ENCODE results near the gene CTSL. TPM values are rescaled to one million over a fixed set of nuclear protein-coding genes. Genes with fewer than 3 reads are reported as not detected.

The CTSL gene
- total RNA-seq, 1 experiment from 2014 or later = 84.2 TPM

GRCh38 chr9:87748881-87749280 is 23.0 kb downstream of the CTSL start:
- H3K4me3 Mint-ChIP-seq (ENCODE audit: unreplicated experiment) = no peak overlapping the region
- H3K4me1 Mint-ChIP-seq (ENCODE audit: insufficient read depth, unreplicated experiment) = no peaks in the 10 kb centered on the region

GRCh38 chr9:87749335-87750035 is 23.6 kb downstream of the CTSL start:
- TF ChIP-seq CTCF (IDR thresholded peaks at IDR 0.05; ENCODE audit: unreplicated experiment) = no peak
- no peaks in the 10 kb centered on the region for H3K27me3 Mint-ChIP-seq (ENCODE audit: insufficient read depth, unreplicated experiment)
- ChIA-PET CTCF (no interaction called here), POLR2A (no interaction called here)
- H3K27ac Mint-ChIP-seq (ENCODE audit: low read depth, unreplicated experiment) = no peak overlapping the region
- BruUV-seq (replicated peaks) = no TSS peak
- no peaks in the 10 kb centered on the region for H3K9me3 Mint-ChIP-seq (ENCODE audit: unreplicated experiment)
- DNase-seq (ENCODE audit: unreplicated experiment) = no peak
- no peak overlapping the region for H3K4me3 Mint-ChIP-seq (ENCODE audit: unreplicated experiment)
- intact Hi-C loops (cut with micrococcal nuclease) = no loop called here
- no peaks in the 10 kb centered on the region for H3K4me1 Mint-ChIP-seq (ENCODE audit: insufficient read depth, unreplicated experiment)
- H3K36me3 Mint-ChIP-seq (ENCODE audit: insufficient read depth, unreplicated experiment) = no peaks in the 10 kb centered on the region

More at GRCh38 chr9:87748881-87749280, 23.0 kb downstream of the CTSL start:
- no peak for DNase-seq (ENCODE audit: unreplicated experiment)
- POLR2A ChIA-PET = no interaction called here
- TF ChIP-seq CTCF (IDR thresholded peaks at IDR 0.05; ENCODE audit: unreplicated experiment) = no peak
- no peaks in the 10 kb centered on the region for H3K9me3 Mint-ChIP-seq (ENCODE audit: unreplicated experiment)
- CTCF ChIA-PET = no interaction called here
- no peaks in the 10 kb centered on the region for H3K36me3 Mint-ChIP-seq (ENCODE audit: insufficient read depth, unreplicated experiment)
- no peak overlapping the region for H3K27ac Mint-ChIP-seq (ENCODE audit: low read depth, unreplicated experiment)
- intact Hi-C loops (cut with micrococcal nuclease) = no loop called here
- H3K27me3 Mint-ChIP-seq (ENCODE audit: insufficient read depth, unreplicated experiment) = no peaks in the 10 kb centered on the region
- BruUV-seq (replicated peaks) = no TSS peak

DNA sequence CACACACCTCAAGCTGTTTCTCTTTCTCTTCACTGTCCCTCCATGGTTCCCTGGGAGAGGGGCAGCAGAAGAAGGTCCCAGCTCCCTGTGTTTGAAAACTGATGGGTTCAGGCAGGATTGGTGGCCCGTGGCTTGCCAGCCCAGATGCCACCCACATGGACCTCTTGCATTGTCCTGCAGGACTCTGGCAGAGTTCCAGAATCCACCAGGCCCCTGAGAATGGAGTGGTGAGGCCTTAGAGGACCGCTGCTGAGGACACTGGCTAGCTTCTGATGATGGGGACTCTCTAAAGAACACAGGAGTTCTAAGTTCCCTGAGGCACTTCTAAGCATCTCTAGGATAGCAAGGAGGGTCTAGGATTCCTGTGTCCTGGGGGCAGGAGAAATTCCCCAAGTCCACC is 24.8 kb downstream of the CTSL start:
- no peak for TF ChIP-seq CTCF (IDR thresholded peaks at IDR 0.05; ENCODE audit: unreplicated experiment)
- intact Hi-C loops (cut with micrococcal nuclease) = no loop called here
- no peak overlapping the region for H3K27ac Mint-ChIP-seq (ENCODE audit: low read depth, unreplicated experiment)
- ChIA-PET POLR2A (no interaction called here), CTCF (interaction anchor here (0.6 kb wide), 1 partner anchor 73 kb away, joined by 7 read pairs; no protein-coding TSS in a partner anchor)
- no peaks in the 10 kb centered on the region for H3K9me3 Mint-ChIP-seq (ENCODE audit: unreplicated experiment)
- no TSS peak for BruUV-seq (replicated peaks)
- H3K4me3 Mint-ChIP-seq (ENCODE audit: unreplicated experiment) = no peak overlapping the region
- no peaks in the 10 kb centered on the region for H3K4me1 Mint-ChIP-seq (ENCODE audit: insufficient read depth, unreplicated experiment)
- H3K36me3 Mint-ChIP-seq (ENCODE audit: insufficient read depth, unreplicated experiment) = no peaks in the 10 kb centered on the region
- no peaks in the 10 kb centered on the region for H3K27me3 Mint-ChIP-seq (ENCODE audit: insufficient read depth, unreplicated experiment)
- no peak for DNase-seq (ENCODE audit: unreplicated experiment)

- no peak overlapping the region for H3K4me3 Mint-ChIP-seq (ENCODE audit: unreplicated experiment)
- ChIA-PET CTCF (no interaction called here), POLR2A (no interaction called here)
- no peaks in the 10 kb centered on the region for H3K9me3 Mint-ChIP-seq (ENCODE audit: unreplicated experiment)
- H3K27me3 Mint-ChIP-seq (ENCODE audit: insufficient read depth, unreplicated experiment) = no peaks in the 10 kb centered on the region
- intact Hi-C loops (cut with micrococcal nuclease) = no loop called here
- H3K4me1 Mint-ChIP-seq (ENCODE audit: insufficient read depth, unreplicated experiment) = no peaks in the 10 kb centered on the region
- DNase-seq (ENCODE audit: unreplicated experiment) = no peak
- no peaks in the 10 kb centered on the region for H3K36me3 Mint-ChIP-seq (ENCODE audit: insufficient read depth, unreplicated experiment)
- no TSS peak for BruUV-seq (replicated peaks)
- TF ChIP-seq CTCF (IDR thresholded peaks at IDR 0.05; ENCODE audit: unreplicated experiment) = no peak
- H3K27ac Mint-ChIP-seq (ENCODE audit: low read depth, unreplicated experiment) = no peak overlapping the region
Observed at GRCh38 chr9:87751423-87751822, 25.5 kb downstream of the CTSL start.

All from MCF 10A (cell line).